AG04449 (cell line): Measurements from ENCODE around the gene RHOB.

Experiments
- CTCF ChIA-PET: fragments of 350-600 bp; formaldehyde crosslinking; extraction: SDS; loops from one replicate; lab custom pipeline; 2021; ENCODE audit warnings: antibody characterized with exemption; lab: Yijun Ruan, JAX
- POLR2A ChIA-PET: fragments of 400-600, 350-600 bp; formaldehyde crosslinking; extraction: SDS; loops from one replicate; lab custom pipeline; 2020; ENCODE audit warnings: antibody characterized with exemption, inconsistent platforms; lab: Yijun Ruan, JAX
- DNase-seq: peaks from one replicate; pipeline ENCODE4 v3.0.0-alpha.2; 2010; ENCODE audit warnings: low read depth, low spot score
- H3K4me3 ChIP-seq: 2 replicates; pipeline ENCODE4 v1.5.1; 2011; ENCODE audit warnings: low read depth, mild to moderate bottlenecking, control low read depth, low read length
- CTCF ChIP-seq: IDR thresholded peaks from one replicate; pipeline ENCODE4 v1.5.1; 2011; ENCODE audit warnings: mild to moderate bottlenecking, moderate library complexity, low read length, control low read depth, inconsistent platforms; ENCODE audit not compliant: insufficient read depth; ENCODE audit errors: missing control alignments

RHOB gene

DNA sequence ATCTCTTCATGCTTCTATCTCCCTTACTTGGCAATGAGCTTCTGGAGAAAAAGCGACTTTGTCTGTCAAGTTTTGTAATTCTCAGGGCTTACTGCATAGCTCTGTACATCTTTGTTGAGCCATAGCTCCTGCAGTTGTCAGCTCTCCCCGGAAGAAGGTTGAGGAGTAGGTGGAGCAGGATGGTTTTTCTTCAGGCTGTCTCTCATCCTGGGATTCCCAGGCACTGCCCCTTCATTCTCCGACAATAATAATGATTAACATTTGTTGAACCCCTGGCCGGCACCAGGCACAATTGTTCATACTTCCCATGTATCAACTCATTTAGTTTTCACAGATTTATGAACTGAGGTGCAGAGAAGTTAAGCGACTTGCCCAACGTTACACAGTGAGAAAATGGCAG lies 23.5 kb upstream of the RHOB start:
- TF ChIP-seq CTCF = no peak
- no peak for DNase-seq
- CTCF ChIA-PET = interaction anchor here (0.8 to 16.6 kb wide), 17 partner anchors 8 to 251 kb away, joined by 3 to 335 read pairs (median 6); partner anchors contain the start of genes HS1BP3 and RHOB
- POLR2A ChIA-PET = interaction anchor here (8.3 kb wide), 1 partner anchor 24 kb away, joined by 113 read pairs; the partner anchor contains the start of gene RHOB
- H3K4me3 ChIP-seq = no peak overlapping the region

GRCh38 chr2:20423847-20424246 lies 23.0 kb upstream of the RHOB start:
- POLR2A ChIA-PET = interaction anchor here (8.3 kb wide), 1 partner anchor 24 kb away, joined by 113 read pairs; the partner anchor contains the start of gene RHOB
- no peak overlapping the region for H3K4me3 ChIP-seq
- no peak for TF ChIP-seq CTCF
- DNase-seq = no peak
- CTCF ChIA-PET = interaction anchor here (0.8 to 16.6 kb wide), 15 partner anchors 8 to 251 kb away, joined by 3 to 335 read pairs (median 6); partner anchors contain the start of genes HS1BP3 and RHOB

- no peak for DNase-seq
- POLR2A ChIA-PET = interaction anchor here (0.7 to 8.3 kb wide), 2 partner anchors 23 to 205 kb away, joined by 3 to 113 read pairs; partner anchors contain the start of gene RHOB
Observed at GRCh38 chr2:20424300-20425290, 22.3 kb upstream of the RHOB start.

DNA sequence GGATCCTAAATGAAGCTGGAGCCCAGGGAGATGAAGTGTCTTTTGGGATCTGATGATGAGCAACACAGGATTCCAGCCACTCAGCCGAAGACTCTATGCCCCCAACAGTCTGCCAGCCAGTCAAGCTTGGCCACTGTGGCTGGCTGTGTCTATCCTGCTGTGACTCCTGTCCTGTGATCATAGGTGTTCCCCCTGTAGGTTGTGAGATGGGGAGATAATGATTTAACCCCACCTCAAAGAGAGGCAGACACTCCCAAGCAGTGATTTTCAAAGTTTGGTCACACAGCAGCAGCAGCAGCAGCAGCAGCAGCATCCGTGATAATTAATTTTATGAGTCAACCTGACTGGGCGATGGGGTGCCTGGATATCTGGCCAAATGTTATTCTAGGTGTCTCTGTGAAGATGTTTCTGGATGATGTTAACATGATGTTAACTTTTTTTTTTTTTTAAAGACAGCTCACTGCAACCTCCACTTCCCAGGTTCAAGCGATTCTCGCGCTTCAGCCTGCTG lies 21.4 kb upstream of the RHOB start:
- POLR2A ChIA-PET = interaction anchor here (8.3 kb wide), 1 partner anchor 22 kb away, joined by 113 read pairs; the partner anchor contains the start of gene RHOB
- TF ChIP-seq CTCF = no peak
- CTCF ChIA-PET = interaction anchor here (1.0 to 7.9 kb wide), 5 partner anchors 9 to 216 kb away, joined by 5 to 83 read pairs (median 7); no protein-coding TSS in a partner anchor
- no peak for DNase-seq
- H3K4me3 ChIP-seq = no peak overlapping the region

More at GRCh38 chr2:20424300-20425290, 22.3 kb upstream of the RHOB start:
- H3K4me3 ChIP-seq = no peak overlapping the region
- no peak for TF ChIP-seq CTCF
- CTCF ChIA-PET = interaction anchor here (0.8 to 16.6 kb wide), 13 partner anchors 9 to 226 kb away, joined by 3 to 335 read pairs (median 7); partner anchors contain the start of genes HS1BP3 and RHOB

DNA sequence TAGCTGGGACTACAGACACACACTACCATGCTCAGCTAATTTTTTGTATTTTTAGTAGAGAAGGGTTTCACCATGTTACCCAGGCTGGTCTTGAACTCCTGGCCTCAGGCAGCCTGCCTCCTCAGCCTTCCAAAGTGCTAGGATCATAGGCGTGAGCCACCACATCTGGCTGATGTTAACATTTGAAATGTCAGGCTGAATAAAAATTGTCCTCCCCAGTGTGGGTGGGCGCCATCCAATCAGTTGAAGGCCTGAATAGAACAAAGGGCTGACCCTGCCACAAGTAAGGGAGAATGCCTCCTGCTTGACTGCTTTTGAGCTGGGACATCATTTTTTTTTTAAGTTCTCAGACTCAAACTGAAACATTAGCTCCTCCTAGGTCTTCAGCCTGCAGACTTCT lies 21.0 kb upstream of the RHOB start:
- DNase-seq = no peak
- CTCF ChIA-PET = interaction anchor here (1.0 to 7.9 kb wide), 7 partner anchors 10 to 216 kb away, joined by 3 to 83 read pairs (median 6); no protein-coding TSS in a partner anchor
- TF ChIP-seq CTCF = no peak
- POLR2A ChIA-PET = interaction anchor here (8.3 kb wide), 1 partner anchor 22 kb away, joined by 113 read pairs; the partner anchor contains the start of gene RHOB
- no peak overlapping the region for H3K4me3 ChIP-seq
